ENCODE data around the gene PSD.

Gene PSD

GRCh38 chr10:102382871-102383270 is 35.7 kb downstream of the PSD start:
- DNase-seq: no peak

DNA sequence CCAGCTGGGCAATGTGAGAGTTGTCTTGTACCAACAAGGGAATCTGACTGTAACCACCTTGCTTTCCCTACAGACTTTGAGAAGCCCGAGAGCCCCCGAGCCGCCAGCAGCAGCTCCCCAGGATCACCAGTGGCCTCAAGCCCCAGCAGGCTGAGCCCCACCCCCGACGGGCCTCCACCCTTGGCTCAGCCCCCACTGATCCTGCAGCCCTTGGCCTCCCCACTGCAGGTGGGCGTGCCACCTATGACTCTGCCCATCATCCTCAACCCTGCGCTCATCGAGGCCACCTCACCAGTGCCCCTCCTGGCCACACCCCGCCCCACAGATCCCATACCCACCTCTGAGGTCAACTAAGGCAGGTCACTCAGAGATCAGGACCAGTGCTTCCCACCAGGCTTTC is 36.6 kb downstream of the PSD start:
- DNase-seq: no peak

DNA sequence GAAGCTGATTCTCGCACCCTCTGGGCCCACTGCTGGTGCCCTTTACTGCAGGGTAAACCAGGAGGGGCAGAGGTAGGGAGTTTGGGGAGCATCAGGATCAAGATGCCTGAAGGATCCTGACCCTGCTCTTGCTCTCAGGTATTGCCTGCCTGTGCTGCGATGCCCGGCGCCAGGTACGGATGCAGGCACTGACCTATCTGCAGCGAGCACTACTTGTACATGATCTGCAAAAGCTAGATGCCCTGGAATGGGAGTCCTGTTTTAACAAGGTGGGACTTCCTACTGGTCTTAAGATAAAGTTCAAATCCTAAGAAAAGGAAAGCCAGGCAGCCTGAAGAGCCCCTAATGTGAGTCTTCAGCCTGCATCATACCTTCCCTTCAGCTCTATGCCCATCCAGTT is 39.2 kb downstream of the PSD start:
- no peak for DNase-seq

DNA sequence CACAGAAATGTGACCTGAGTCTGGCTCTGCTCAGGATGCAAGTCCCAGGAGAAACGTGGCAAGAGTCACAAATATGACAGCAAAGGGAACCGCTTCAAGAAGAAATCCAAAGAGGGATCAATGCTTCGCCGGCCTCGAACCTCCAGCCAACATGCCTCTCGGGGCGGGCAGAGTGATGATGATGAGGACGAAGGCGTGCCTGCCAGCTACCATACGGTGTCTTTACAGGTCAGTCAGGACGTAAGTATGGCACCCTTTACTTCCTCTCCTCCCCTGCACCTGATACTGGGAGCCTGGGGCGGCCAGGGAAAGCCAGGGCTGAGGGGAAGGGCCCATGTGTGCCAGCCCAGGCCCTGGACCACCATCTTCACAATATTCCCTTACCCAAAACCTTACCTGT is 41.7 kb downstream of the PSD start:
- no peak for DNase-seq

- DNase-seq: no peak
Observed at GRCh38 chr10:102375867-102376266, 42.7 kb downstream of the PSD start.

DNA sequence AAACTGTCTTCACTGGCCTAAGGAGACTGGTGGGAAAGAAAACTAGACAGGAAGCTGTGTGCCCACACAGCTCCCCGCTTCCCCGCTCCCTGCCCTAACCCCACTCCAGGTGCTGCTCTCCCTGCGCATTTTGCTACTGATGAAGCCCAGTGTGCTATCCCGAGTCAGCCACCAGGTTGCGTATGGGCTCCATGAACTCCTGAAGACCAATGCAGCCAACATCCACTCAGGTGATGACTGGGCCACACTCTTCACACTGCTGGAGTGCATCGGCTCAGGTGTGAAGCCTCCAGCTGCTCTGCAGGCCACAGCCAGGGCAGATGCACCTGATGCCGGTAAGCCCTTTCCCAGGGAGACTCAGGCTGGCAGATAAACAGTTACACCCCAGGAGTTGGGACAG is 43.3 kb downstream of the PSD start:
- no peak for DNase-seq

- no peak for DNase-seq
Observed at GRCh38 chr10:102371295-102371694, 47.3 kb downstream of the PSD start.

- no peak for DNase-seq
Observed at GRCh38 chr10:102368077-102368476, 50.5 kb downstream of the PSD start.

DNA sequence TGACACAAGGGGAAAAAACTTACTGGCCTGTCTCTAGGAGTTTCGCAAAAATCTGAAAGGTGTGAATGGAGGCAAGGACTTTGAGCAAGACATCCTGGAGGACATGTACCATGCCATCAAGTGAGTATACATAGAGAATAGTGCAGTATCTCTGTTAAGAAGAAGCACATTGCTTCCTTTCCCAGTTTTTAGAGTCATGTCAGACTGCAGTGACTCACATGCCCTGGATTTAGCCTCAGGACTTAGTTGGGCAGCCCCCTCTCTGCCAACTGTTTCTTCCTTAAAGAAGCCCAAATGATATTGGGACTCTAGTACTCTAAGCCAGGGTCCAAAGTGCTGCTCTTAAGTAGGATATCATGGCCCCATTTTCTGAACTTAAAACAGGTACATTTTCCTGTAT is 51.1 kb downstream of the PSD start:
- no peak for DNase-seq

GRCh38 chr10:102358712-102359382 is 59.7 kb downstream of the PSD start:
- no peak for DNase-seq

DNA sequence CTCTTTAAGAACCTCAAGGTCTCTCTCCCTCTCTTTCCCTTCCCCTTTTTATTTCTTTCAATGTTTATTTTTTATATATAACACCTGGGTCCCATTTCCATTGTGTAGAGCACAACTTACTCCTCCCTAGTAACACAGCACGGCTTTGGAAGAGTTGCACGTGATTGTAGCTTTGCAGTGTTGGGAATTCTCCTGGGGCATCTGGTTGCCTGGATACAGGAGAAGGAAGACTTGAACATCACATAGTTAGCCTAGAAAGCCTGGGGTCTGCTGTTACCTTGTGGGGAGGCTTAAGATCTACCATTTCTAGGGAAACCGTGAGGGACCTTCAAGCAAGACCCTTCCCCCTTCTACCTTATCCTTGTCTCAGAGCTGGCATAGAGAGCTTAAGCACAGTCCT is 64.1 kb downstream of the PSD start:
- DNase-seq: no peak

Data from activated T-cell treated with anti-CD3 and anti-CD28 coated beads for 4 hours (primary cell).